ENCODE measurements around the gene PEX7.
"Not testable (repeated sequence)": the region's sequence is repeated elsewhere in the genome, so short reads cannot be mapped to it uniquely, and the experiment has no call there.

PEX7 gene

DNA sequence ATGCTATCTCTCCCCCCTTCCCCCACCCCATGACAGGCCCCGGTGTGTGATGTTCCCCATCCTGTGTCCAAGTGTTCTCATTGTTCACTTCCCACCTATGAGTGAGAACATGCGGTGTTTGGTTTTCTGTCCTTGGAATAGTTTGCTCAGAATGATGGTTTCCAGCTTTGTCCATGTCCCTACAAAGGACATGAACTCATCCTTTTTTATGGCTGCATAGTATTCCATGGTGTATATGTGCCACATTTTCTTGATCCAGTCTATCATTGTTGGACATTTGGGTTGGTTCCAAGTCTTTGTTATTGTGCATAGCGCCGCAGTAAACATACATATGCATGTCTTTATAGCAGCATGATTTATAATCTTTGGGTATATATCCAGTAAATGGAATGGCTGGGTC, 24.1 kb downstream of the PEX7 start:
- FAIRE-seq: not testable (repeated sequence)

DNA sequence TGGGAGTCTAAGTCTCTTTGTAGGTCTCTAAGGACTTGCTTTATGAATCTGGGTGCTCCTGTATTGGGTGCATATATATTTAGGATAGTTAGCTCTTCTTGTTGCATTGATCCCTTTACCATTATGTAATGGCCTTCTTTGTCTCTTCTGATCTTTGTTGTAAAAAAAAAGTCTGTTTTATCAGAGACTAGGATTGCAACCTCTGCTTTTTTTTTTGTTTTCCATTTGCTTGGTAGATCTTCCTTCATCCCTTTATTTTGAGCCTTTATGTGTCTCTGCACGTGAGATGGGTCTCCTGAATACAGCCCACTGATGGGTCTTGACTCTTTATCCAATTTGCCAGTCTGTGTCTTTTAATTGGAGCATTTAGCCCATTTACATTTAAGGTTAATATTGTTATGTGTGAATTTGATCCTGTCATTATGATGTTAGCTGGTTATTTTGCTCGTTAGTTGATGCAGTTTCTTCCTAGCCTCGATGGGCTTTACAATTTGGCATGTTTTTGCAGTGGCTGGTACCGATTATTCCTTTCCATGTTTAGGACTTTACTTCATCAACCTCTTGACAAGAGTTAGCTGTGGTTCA, 27.7 kb downstream of the PEX7 start:
- FAIRE-seq: not testable (repeated sequence)

DNA sequence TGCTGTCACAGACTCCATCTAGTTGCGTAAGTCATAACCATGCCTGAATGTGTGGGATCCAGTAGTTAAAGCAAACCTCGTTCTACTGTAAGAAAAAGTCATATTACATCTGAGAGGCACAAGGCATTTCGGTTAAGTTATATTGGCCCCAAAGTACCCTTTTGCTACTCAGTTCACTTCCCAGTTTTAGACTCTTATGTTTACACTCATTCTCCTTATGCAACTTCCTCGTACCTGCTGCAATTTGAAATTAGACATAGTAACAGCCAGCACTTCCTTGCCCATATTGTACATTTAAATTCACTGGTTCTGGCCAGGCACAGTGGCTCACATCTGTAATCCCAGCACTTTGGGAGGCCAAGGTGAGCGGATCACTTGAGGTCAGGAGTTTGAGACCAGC, 37.0 kb downstream of the PEX7 start:
- no peak for FAIRE-seq

DNA sequence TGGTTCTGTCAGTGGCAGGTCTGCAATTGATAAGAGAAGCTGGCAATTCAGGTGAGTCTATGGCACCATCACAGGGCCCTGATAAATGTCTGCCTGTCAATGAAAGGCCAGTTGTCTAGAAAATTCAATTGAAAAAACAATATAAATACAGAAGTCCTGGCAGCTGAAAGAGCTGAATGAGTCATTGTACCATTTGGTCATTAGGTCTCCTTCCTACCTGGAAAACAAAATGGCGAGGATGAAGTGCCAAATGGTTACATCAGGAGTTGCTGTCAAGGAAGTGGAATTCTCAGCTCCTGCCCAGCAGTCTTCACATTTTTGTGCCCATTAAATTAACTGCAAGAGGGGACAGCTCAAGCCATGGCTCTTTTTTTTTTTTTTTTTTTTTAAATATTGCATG, 37.7 kb downstream of the PEX7 start:
- FAIRE-seq: no peak

DNA sequence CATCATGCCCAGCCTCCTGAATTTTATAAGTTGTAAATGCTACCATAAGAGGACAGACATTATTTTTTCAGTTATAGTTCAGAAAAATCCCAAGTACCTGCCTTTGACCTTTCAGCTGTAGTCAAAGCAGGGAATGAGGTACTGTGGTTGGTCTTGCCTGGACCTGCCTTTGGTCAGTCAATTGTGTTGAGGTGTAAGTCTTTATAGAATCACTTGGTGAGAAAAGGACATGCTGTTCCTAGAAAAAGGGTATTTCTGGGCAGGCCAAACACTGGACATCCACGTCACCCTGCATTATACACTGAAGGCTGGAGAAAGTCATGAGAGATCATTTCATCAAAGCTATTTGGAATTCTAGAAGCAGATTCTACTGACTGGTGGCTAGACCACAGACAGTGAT, 40.3 kb downstream of the PEX7 start:
- FAIRE-seq: no peak

DNA sequence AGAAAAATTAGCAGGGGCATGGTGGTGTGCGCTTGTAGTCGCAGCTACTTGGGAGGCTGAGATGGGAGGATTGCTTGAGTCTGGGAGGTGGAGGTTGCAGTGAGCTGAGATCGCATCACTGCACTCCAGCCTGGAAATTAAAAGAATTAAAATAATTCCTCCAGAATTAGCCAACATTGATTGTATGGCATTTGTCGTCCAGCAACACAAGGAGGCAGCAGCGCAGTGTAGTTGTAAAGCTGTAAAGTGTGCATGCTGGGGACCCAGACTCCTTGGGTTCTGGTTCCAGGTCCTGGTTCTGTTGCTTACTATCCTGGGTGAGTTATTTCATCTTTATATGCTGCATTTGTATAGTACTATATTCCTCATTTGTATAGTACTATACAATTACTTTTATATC, 41.4 kb downstream of the PEX7 start:
- FAIRE-seq: no peak

DNA sequence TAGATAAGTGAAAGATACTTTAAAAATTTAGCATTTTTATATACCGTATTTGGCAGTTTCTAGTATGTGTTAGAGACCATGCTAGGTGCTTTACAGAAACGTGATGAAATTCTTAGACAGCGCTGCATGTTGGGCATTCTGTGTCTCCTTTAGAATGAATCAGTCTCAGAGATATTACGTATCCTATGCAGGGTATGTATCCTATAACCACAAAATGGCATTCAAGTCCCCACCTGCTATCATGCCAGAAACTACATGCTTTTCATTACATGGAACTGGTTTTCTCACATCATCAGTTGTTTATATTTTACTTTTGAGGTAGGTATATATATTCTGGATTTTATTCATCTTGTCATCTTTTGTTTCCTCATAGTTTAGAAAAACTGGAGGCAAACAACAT, 42.3 kb downstream of the PEX7 start:
- FAIRE-seq: no peak

DNA sequence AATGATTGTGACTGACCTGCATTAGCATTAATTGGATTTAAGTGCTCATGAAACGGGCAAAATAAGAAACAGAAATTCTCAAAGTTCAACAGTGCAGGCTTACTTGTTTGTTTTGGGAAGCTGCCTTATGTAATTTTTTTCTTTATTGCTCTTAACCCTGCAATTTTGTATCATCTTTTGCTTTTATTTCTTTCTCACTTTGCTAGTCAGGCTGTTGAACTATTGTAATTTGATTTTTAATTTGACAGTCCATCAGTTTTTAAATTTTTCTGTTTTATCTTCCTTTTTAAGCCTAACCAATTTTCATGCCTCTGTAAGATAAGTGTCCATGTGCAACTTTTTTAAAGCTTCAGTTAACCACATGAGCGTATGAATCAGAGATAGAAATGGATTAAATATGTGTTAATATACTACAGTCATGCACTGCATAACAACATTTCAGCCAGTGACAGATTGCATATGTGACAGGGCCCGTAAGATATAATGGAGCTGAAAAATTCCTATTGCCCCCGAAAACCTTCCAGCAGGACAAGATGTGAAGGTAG, 44.6 kb downstream of the PEX7 start:
- no peak for FAIRE-seq

DNA sequence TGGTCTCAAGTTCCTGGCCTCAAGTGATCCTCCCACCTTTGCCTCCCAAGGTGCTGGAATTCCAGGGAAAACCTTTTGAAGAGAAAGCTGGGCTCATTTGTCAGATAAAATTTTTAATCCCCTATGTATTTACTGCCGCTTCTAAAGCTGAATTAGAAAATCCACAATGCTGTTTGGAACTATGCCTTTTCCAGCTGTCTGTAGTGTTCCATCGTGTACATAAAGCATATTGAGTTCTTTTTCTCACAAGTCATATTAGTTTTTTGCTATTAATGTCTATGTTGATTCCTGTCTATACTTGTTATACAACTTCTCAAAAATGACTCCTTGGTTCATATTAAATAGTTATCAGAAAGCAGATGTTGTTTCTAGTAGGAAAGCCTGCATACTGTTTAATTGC, 47.1 kb downstream of the PEX7 start:
- no peak for FAIRE-seq

DNA sequence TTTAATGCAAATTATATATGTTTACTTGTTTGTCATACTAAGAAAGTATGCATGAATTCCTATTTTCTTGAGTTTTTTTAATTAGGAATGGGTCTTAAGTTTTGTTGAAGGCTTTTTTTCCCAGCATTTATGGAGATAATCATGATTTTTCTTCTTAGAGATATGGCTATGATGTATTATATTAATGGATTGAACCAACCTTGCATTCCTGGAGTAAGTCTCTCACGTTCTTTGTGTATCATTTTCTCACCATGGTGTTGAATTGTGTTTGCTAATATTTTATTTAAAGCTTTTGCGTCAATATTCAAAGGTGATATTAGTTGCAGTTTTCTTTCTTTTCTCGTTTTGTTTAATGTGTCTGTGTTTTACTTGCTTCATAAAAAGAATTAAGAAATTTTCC, 51.4 kb downstream of the PEX7 start:
- no peak for FAIRE-seq

DNA sequence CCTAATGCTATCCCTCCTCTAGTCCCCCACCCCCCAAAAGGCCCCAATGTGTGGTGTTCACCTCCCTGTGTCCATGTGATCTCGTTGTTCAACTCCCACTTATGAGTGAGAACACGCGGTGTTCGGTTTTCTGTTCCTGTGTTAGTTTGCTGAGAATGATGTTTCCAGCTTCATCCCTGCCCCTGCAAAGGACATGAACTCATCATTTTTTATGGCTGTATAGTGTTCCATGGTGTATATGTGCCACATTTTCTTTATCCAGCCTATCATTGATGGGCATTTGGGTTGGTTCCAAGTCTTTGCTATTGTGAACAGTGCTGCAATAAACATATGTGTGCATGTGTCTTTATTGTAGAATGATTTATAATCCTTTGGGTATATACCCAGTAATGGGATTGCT, 54.1 kb downstream of the PEX7 start:
- FAIRE-seq: not testable (repeated sequence)

DNA sequence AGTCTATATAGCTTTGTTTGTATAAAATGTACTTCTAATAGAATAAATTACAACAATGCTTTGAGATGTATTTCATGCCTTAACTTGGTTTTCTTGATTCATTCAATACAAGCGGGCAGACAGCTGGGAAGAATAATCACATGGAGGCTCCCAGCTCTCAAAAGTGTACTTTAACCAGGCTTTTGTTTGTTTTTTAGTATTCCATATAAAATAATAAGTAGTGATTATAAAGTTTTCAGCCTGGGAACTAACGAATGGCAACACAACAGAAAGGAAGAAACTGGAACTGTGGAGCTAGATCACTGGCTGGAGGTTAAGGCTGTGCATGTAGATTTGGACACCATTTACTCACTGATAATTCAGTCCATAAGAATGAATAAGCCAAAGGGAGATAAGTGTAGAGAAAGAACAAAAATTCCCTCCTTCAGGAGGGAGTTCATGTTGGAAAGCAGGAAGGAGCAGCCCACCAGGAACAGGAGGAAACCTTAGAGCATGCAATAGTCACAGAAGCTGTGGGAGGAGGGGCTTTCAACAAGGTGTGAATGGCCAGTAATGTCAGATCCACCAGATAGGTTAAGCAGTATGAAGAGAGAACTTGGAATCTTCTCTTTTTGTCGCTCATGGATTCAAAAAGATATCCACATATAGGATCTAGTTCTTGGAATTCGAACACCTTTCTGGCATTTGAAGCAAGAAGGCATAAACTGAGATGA, 58.5 kb downstream of the PEX7 start:
- no peak for FAIRE-seq

DNA sequence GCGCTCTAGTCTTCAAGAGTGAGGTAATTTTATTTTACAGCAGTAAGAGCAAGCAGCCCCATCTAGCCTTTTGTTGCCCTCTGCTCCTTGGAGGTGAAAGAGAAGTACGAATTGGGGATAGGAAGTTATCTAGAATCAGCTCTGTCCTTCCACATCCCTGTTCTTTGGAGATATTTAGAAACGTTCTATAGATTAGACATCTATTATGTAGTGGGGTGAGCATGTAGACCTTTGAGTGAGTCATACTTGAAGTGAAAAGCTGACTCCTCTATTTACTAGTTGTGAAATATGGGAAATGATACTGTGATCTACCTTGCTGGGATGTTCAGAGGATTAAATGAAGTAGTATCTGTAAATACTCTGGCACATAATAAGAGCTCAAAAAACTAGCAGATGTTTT, 63.7 kb downstream of the PEX7 start:
- FAIRE-seq: no peak

DNA sequence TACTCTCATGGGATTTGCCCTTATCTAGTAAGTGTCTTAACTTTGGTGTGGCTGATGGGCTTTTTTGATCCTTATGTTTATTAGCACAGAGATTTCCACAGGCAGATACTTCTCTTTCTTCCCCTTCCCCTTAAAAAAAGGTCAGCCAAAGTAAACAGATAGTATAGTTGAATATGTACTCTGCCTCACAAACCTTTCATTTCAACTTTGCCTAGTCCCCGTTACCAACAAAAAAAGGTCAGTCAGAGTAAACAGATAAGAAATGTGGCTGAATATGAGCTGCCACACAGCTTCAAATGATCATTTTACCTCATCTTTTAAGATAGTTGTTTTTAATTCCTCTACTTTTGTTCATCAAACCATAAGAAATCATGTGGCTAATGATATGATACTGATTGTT, 65.6 kb downstream of the PEX7 start:
- no peak for FAIRE-seq

DNA sequence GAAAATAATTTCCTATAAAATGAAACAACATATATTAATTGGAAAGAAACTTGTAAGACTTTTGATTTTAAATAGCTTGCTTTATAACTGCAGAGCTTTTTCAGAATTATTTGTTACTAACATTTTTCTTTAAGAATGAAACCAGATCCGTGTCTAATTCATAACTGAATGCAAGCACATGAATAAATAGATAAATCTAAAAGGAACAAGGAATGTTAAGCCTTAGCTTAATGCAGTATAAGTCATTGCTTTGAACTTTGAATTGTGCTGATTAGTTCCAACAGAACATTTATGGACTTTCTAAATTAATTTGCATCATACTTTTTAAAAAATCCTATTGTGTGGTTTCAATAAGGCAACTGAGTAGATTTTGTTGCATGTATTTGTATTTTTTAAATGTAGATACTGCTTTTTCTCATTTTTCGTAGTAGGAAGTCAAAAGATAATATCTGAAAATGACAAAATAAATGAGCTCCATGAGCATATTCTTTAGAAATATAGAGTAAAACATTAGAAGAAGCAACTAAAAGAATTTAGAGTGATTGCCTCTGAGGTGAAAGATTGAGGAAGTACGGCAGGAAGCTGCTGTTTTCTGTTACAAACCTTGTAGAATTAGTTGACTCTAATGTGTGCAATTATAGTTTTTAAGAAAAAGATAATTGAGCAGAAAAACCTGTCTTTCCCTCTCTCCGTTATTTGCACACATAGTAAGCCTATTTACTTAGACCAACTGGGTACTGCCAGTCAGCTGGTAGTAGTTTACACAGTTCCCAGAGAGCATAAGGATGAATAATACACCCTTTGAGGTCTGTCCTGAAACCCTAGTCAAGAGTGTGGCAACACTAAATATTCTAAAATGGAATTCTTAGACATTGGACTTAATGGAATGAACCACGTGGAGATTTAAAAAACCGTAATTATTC, 67.1 kb downstream of the PEX7 start:
- no peak for FAIRE-seq

DNA sequence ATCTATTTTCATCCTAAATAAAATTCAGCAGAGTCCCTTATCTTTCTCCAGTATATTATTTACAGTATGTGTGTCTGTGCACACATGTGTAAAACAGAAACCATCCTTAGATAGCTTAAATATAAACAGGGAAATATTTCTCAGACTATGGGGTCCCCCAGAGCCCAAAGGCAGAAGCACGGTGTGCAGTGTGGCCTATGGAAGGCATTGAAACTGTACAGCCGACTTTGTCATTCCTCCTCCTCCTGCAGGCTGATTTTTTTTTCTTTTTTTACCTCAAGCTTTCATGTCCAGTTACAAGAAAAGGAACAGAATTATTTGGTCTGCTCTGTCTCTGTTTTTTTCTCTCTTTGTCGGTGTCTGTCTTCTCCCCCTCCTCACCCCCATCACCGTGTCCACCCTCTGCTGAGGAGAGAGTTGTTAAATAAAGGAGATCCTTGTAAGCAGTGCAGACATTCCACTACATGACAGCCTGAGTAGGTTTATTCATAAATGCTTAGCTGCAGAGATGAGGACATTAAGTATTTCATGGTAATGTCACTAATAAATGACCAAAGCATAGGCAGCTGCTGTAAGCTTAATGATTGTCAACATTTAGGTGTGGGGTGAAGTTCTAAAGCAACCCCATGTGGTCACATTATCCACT, 67.9 kb downstream of the PEX7 start:
- no peak for FAIRE-seq

DNA sequence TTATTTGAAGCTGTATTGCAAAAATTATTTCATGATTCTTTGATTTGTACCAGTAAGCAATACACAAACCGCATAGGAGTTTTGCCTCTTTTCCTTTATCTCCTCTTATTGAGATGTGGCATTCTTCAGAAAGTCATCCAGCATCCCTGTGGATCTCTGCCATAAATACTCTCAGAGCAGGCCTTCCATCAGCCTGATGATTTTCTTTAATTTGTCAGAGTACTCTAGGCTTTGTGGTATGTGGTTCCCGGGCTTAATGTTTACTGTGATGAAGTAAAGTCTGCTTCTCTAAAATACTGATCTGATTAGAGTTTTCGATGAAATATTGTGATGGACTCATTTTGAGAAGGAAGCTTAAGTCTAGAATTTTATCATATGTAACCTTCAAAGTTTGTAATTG, 68.6 kb downstream of the PEX7 start:
- no peak for FAIRE-seq

DNA sequence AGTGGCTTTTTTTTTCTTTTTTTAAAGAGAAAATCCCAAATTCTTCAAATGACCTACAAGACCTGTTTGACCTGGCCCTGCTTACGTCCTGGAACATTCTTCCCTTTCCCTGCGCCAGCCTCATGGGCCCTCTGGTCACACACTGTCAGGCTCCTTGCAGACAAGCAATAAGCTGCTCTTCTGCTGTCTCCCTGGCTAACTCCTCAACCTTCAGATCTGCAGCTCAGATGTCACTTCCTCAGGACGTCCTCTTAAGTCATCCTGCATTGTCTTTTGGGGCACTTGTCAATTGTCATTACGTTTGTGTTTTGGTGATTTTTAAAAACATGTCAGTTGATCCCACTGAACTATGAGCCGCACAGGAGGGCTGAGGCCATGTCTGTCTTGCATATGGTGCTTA, 70.8 kb downstream of the PEX7 start:
- no peak for FAIRE-seq

DNA sequence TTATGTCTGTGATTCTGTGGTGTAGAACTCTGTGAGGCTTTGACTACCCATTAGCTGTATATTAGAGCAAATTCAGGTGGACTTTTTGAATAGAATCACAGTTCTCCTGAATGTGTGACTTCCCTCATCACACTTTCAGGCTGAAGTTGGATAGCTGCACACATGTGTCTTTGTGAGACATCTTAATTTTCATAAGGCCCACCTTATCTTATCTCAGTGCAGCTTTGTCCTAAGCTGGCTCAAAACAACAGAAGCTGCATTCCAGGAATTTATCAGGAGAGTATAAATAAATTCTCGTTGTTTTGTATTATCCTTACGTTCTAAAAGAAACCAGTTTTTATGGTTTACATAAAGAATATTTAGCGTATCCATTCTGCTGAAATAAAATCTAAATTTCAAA, 73.5 kb downstream of the PEX7 start:
- FAIRE-seq: no peak

DNA sequence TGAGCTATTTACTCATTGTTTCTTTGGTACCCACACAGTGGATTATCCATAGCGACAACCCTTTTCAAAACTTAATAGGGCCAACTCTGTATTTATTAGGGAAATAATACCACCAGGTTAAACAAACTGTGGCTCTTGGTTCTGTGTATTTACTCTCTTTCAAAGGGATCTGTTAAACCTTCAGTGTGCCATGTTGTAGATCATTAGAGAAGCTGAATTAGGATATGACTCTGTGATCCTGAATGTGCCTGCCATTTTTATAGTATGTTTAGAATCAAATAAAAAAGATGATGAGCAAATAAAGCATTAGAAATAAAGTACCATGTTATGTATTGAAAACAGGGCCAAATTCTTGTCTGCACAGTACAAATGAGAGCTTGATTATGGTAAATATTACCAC, 74.7 kb downstream of the PEX7 start:
- FAIRE-seq: no peak

DNA sequence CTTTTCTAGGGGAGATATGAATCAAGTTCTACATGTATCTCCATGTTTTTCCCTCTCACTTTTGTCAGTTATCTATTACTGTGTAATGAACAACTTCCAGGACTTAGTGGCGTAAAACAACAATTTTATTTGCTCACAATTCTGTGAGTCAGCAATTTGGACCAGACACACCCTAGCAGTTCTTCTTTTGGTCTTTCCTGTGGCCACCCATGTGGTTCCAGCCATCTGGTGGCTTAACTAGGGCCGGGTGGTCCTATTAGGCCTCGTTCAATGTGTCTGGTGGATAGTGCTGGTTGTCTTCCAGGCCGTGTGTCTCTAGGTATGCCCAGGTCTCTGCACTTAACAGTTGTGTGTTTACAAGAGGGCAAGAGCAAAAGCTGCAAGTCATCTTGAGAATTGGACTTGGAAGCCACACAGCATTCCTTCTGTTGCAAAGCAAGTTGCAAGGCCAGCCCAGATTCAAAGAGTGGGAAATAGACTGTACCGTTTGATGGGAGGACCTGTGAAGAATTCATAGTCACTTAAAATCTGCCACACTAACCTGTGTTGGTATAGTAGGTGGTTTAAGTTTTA, 78.9 kb downstream of the PEX7 start:
- FAIRE-seq: no peak

DNA sequence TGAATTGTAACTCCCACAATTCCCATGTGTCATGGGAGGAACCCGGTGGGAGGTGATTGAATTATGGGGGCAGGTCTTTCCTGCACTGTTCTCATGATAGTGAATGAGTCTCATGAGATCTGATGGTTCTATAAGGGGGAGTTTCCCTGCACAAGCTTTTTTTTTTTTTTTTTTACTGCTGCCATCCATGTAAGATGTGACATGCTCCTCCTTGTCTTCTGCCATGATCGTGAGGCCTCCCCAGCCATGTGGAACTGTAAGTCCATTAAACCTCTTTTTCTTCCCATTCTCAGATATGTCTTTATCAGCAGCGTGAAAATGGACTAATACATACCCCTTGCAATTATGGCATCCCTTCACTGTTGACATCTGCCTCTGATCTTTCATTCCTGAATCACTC, 82.1 kb downstream of the PEX7 start:
- not testable (repeated sequence) for FAIRE-seq

DNA sequence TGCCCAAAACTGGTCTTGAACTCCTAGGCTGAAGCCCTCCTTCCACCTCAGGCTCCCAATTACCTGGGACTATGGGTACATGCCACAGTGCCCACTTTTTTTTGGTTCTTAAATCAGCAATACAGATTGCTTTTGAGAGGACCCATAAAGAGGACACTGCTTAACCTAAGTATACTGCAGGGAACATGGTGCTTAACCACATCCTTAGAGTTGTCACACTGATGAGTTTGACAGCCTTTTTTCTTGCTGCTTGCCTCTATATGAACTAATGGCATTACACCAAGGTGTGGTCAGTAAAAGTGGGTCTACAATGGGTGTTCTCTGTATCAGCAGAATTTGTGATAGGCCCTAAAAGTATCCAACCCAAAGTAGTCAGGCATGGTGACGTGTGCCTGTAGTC, 92.6 kb downstream of the PEX7 start:
- no peak for FAIRE-seq
